Measurements from ENCODE around the gene OS9. TPM values are rescaled to one million over a fixed set of nuclear protein-coding genes. Genes with fewer than 3 reads are reported as not detected.
A peak's percentile ranks its signal among the peaks of the same experiment; 100 is the strongest.

The OS9 gene
- total RNA-seq, 8 experiments from 2014 or later = 94.0 to 297 (median 134) TPM

DNA sequence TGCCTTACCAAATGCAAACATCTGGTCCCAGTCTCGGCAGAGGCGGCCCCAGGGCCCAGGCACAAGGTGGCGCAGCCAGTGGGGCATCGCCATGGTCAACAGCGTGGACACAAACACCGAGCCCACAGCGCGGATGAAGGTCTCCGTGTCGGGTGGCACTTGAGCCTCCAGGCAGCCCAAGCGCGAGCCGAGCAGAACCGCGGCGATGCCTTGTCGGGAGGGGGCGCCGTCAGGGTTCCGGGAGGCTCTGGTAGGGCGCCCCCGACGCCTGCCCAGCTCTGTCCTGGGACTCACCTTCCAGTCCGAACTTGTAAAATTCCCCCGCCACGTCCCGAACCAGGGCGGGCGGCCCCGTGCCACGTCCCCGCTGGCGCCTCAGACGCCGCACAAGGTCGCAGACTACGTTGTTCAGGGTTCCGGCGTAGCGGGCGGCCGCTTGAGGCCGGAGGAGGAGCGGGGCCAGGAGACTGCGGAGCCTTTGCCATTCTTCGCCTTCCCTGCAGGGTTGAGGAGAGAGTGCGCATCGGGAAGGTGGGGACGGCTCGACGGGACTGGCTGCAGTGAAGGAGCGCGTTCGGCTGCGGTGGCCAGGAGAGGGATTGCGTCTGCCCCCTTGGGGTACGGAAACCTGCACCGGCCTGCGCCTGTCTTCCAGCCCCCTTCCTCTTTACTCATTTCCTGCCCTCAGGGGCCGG, 71.2 kb downstream of the OS9 start:
- in situ Hi-C loops (cut with MboI; ENCODE audit: low pct_unique_long_range_greater_than_20kb in 2 of 9, low sequenced_read_pairs in 9 of 9, unreplicated experiment in 9 of 9) = no loop called here
- Histone ChIP-seq H3K4me3 (peak overlapping the region in 3 of 5 donors; percentile 6 to 30 (median 14)), H3K27ac (no peak overlapping the region), H3K4me1 (replicated peaks in 1 of 2) (peaks cover 6 to 14% of the 10 kb centered on the region in 2 donors)
- 0 to 20% (median 5%) methylated on average over 1 to 30 of the region's 60 CpGs; no CpG with 5 or more reads in 1 of the 10 experiments for WGBS, 10 experiments
- peak; percentile 47 to 75 (median 66) for ATAC-seq (replicated peaks in 6 of 8)

DNA sequence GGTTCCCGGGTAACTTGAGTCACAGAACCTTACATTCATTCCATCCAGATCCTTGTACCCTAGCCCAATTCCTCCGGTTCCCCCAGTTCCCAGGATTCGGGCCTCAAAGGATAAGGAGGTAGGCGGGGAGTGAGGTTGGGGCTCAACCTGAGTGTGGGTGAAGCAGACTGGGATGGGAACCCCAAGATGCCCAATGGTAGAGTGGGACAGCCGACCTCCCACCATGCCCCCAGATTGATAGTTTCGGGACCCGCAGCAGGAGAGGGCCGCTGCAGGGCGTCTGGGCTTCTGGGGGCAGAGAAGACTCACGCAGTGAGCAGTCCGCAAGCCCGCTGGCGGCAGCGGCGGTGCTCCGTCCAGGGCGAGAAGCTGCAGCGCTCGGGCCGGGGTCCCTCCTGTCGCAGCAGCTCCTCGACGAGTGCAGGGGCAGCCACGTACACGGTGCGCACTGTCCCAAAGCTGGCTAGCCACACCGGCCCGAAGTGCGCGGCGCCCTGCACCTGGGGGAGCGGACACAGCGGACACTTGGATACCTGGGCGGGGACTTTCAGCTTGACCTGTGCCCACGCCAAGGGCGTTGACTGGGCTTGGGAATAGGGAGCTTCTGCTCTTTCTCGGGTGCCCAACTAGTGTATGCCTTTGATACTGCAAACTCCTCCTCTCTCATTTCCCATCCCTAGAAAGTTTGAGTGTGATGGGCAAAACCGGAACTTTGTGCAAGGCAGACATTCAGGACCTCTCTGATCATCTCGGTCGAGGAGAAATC, 71.9 kb downstream of the OS9 start:
- in situ Hi-C loops (cut with MboI; ENCODE audit: low pct_unique_long_range_greater_than_20kb in 2 of 9, low sequenced_read_pairs in 9 of 9, unreplicated experiment in 9 of 9) = no loop called here
- peak; percentile 3 to 39 (median 24) for ATAC-seq (replicated peaks in 6 of 8)
- no peak overlapping the region for H3K27ac ChIP-seq
- peaks cover 7 to 15% of the 10 kb centered on the region in 2 donors for H3K4me1 ChIP-seq (replicated peaks in 1 of 2)
- H3K4me3 ChIP-seq = peak overlapping the region in 2 of 5 donors; percentile 6 to 30
- WGBS, 10 experiments = 0 to 20% (median 8%) methylated on average over 1 to 9 of the region's 40 CpGs; no CpG with 5 or more reads in 2 of the 10 experiments

DNA sequence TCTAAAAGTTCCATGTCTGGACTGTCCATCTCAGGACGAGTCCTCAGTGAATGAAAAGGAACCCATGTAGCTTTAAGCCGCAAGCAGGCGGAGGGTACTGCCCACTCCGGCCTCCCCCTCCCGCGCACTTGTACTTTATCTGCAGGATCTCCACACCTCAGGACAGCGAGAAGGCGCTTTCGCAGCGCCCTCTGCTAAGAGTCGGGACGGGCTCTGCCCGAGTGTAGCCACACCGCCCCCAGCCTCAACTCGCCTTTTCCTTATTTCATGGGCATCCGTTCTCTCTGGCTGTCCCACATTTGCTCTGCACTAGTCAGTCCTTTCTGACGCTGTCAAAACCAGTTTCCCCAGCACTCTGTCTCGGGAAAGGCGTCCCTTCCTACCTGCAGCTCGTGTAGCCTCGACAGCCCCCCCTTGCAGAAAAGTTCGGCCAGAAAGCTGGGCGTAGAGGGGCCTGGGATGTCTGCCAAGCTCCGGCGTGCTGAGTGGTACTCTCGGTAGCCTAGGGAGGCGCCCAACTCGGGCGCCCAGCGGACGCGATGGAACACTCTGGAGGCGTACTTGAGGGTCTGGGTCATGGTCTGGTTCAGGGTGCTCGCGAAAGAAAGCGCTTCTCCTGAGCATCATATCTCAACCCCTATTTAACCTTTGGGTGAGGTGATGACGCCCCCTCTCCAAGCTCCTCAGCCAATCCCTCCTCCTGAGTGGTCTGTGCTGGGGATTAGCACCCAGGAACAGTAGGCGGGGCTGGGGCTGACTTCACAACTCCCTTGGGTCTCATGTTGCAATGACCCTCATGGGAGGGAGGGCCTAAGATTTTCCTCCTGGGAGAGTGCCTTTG, 72.8 kb downstream of the OS9 start, which contains the start of gene CYP27B1:
TSS of gene CYP27B1 (minus strand) at position 615 of the 841 bp plus-strand sequence. CDS start at position 578, 37 bp downstream.
- Histone ChIP-seq H3K4me1 (replicated peaks in 1 of 2) (peaks cover 13 to 20% of the 10 kb centered on the region in 2 donors), H3K4me3 (peak within 1 kb of the TSS in 2 of 5 donors; percentile 15 to 30), H3K27ac (no peak within 1 kb of the TSS)
- in situ Hi-C loops (cut with MboI; ENCODE audit: low pct_unique_long_range_greater_than_20kb in 2 of 9, low sequenced_read_pairs in 9 of 9, unreplicated experiment in 9 of 9) = no loop called here
- ATAC-seq (replicated peaks in 6 of 8) = peak; percentile 3 to 57 (median 50)
- WGBS, 10 experiments = 0 to 20% (median 4%) methylated on average over 1 to 20 of the region's 38 CpGs; no CpG with 5 or more reads in 2 of the 10 experiments

DNA sequence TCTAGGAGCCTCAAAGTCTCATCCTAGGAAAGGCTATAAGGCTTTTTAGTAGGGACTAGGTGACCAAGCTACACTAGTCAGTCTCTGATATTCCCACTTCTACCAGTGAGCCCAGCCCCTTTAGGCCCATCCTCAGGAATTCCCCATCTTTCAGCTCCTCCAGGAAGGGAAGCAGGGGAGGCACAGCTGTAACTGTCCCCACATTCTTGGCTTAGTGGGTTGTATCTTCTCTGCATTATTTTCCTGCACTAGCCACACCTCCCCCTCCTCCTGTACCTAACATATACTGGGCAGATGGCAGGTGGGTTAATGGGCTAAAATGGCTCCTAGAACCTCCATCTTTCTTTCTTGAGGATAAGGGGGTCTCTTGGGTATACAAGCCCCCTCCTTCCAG, 73.4 kb downstream of the OS9 start:
- in situ Hi-C loops (cut with MboI; ENCODE audit: low pct_unique_long_range_greater_than_20kb in 2 of 9, low sequenced_read_pairs in 9 of 9, unreplicated experiment in 9 of 9) = no loop called here
- no peak overlapping the region for H3K4me3 ChIP-seq
- no peak for ATAC-seq (replicated peaks in 6 of 8)
- peaks cover 13 to 20% of the 10 kb centered on the region in 2 donors for H3K4me1 ChIP-seq (replicated peaks in 1 of 2)
- H3K27ac ChIP-seq = no peak overlapping the region

DNA sequence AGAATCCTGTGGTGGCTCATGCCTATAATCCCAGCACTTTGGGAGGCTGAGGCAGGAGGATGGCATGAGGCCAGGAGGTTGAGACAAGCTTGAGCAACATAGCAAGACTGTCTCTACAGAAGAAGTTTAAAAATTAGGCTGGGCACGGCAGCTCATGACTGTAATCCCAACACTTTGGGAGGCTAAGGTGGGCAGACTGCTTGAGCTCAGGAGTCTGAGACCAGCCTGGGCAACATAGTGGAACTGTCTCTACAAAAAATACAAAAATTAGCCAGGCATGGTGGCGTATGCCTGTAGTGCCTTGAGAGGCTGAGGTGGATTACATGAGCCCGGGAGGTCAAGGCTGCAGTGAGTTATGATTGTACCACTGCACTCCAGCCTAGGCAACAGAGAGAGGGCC, 73.9 kb downstream of the OS9 start:
- no peak for ATAC-seq (replicated peaks in 6 of 8)
- in situ Hi-C loops (cut with MboI; ENCODE audit: low pct_unique_long_range_greater_than_20kb in 2 of 9, low sequenced_read_pairs in 9 of 9, unreplicated experiment in 9 of 9) = no loop called here
- Histone ChIP-seq H3K4me3 (no peak overlapping the region), H3K4me1 (replicated peaks in 1 of 2) (peaks cover 13 to 20% of the 10 kb centered on the region in 2 donors), H3K27ac (no peak overlapping the region)
- WGBS, 10 experiments = 53 to 100% (median 93%) methylated on average over 1 to 3 of the region's 3 CpGs; no CpG with 5 or more reads in 2 of the 10 experiments

DNA sequence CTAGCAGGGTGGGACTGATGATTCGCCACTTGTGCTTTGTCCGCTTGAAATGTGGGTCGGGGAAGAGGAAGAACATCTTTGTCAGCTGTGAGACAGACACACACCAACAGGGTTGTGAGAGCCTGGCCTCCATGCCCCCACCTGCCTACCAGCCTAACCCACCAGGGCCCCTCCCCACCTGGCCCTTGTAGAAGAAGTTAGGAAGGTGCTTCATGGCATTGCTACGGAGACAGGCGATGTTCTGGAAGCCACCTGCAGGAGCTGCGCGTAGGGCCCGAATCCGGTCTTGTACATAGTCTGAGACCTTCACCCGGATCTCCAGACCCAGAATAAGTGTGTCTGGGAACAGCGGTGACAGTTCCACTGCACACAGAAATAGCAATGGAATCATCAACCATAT, 75.7 kb downstream of the OS9 start:
- H3K4me3 ChIP-seq = no peak overlapping the region
- in situ Hi-C loops (cut with MboI; ENCODE audit: low pct_unique_long_range_greater_than_20kb in 2 of 9, low sequenced_read_pairs in 9 of 9, unreplicated experiment in 9 of 9) = no loop called here
- no peak overlapping the region for H3K27ac ChIP-seq
- H3K4me1 ChIP-seq (replicated peaks in 1 of 2) = peaks cover 19 to 24% of the 10 kb centered on the region in 2 donors
- no peak for ATAC-seq (replicated peaks in 6 of 8)
- 96 to 100% (median 100%) methylated on average over 1 to 6 of the region's 11 CpGs; no CpG with 5 or more reads in 1 of the 10 experiments for WGBS, 10 experiments

DNA sequence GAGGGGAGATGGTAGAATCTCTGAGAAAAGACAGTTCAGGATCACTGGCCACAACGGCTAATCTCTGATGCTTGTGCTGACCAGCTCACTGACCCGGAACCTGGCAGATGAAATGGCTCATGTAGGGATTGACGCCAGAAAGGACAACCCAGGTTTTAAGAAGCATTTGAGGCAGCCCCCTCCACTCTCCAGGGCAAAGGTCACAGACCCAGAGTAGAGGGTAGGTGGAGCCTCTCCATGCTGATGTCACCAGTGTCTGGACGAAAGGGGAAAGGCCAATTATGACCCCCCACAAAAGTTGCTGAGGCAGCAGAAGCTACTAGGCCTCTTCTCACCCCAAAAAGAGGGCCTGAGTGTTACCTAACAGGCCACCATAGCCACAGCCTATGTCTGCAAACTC, 76.8 kb downstream of the OS9 start:
- Histone ChIP-seq H3K4me1 (replicated peaks in 1 of 2) (peaks cover 19% of the 10 kb centered on the region in 2 donors), H3K27ac (peak overlapping the region; percentile 97 to 98), H3K4me3 (peak overlapping the region in 1 of 5 donors; percentile 78)
- no peak for ATAC-seq (replicated peaks in 6 of 8)
- in situ Hi-C loops (cut with MboI; ENCODE audit: low pct_unique_long_range_greater_than_20kb in 2 of 9, low sequenced_read_pairs in 9 of 9, unreplicated experiment in 9 of 9) = no loop called here
- 40 to 100% (median 100%) methylated on average over 1 to 2 of the region's 4 CpGs; no CpG with 5 or more reads in 5 of the 10 experiments for WGBS, 10 experiments

Other genes starting within 250 kb of the OS9 start
- gene INHBE, start 238.8 kb upstream of the OS9 start, total RNA-seq = 10 to 100 TPM in 2 of 8 experiments, 1 to 10 TPM in 3, under 1 TPM in 3; 0.41 to 19.9 (median 2.6) TPM
- gene GLI1, start 234.3 kb upstream of the OS9 start, total RNA-seq = 1 to 10 TPM in 7 of 8 experiments, under 1 TPM in 1; 0.66 to 8.3 (median 3.2) TPM
- 1 to 10 TPM in 5 of 8 experiments, under 1 TPM in 3; 0.45 to 6.2 (median 2.0) TPM for gene ARHGAP9, start 214.3 kb upstream of the OS9 start, total RNA-seq
- 100 to 1,000 TPM; 133 to 437 (median 224) TPM for gene MARS1, start 206.1 kb upstream of the OS9 start, total RNA-seq
- 100 to 1,000 TPM in 5 of 8 experiments, 10 to 100 TPM in 3; 31.9 to 244 (median 136) TPM for gene DDIT3, start 173.6 kb upstream of the OS9 start, total RNA-seq
- gene MBD6, start 171.3 kb upstream of the OS9 start, total RNA-seq = 10 to 100 TPM in 4 of 8 experiments, 1 to 10 TPM in 4; 5.5 to 37.5 (median 9.7) TPM
- gene DCTN2, start 146.9 kb upstream of the OS9 start, total RNA-seq = 100 to 1,000 TPM; 104 to 184 (median 161) TPM
- 100 to 1,000 TPM in 1 of 8 experiments, 10 to 100 TPM in 4, 1 to 10 TPM in 2, under 1 TPM in 1; 0.91 to 111 (median 60.5) TPM for gene KIF5A, start 144.1 kb upstream of the OS9 start, total RNA-seq
- 10 to 100 TPM; 12.5 to 29.4 (median 21.4) TPM for gene PIP4K2C, start 102.9 kb upstream of the OS9 start, total RNA-seq
- gene DTX3, start 89.3 kb upstream of the OS9 start, total RNA-seq = 10 to 100 TPM in 7 of 8 experiments, 1 to 10 TPM in 1; 2.8 to 79.9 (median 62.7) TPM
- gene ARHGEF25, start 82.7 kb upstream of the OS9 start, total RNA-seq = 10 to 100 TPM; 16.1 to 28.5 (median 17.9) TPM
- gene B4GALNT1, start 60.9 kb upstream of the OS9 start, total RNA-seq = 10 to 100 TPM in 5 of 8 experiments, 1 to 10 TPM in 1, under 1 TPM in 2; 0.61 to 34.3 (median 19.4) TPM
- gene AGAP2, start 44.6 kb downstream of the OS9 start, total RNA-seq = 10 to 100 TPM in 4 of 8 experiments, 1 to 10 TPM in 2, under 1 TPM in 2; 0.31 to 13.8 (median 8.8) TPM
- gene TSPAN31, start 50.9 kb downstream of the OS9 start, total RNA-seq = 10 to 100 TPM; 19.8 to 38.6 (median 24.4) TPM
- gene CDK4, start 58.2 kb downstream of the OS9 start, total RNA-seq = 100 to 1,000 TPM in 4 of 8 experiments, 10 to 100 TPM in 4; 43.4 to 146 (median 95.5) TPM
- 10 to 100 TPM in 7 of 8 experiments, 1 to 10 TPM in 1; 1.7 to 23.0 (median 17.0) TPM for gene MARCHF9, start 61.0 kb downstream of the OS9 start, total RNA-seq
- 1 to 10 TPM in 5 of 8 experiments, under 1 TPM in 3; 0.76 to 3.5 (median 1.6) TPM for gene CYP27B1, start 72.9 kb downstream of the OS9 start, total RNA-seq
- gene METTL1, start 78.0 kb downstream of the OS9 start, total RNA-seq = 10 to 100 TPM in 7 of 8 experiments, 1 to 10 TPM in 1; 8.6 to 33.2 (median 15.8) TPM
- 10 to 100 TPM in 3 of 8 experiments, 1 to 10 TPM in 5; 1.5 to 15.0 (median 6.6) TPM for gene EEF1AKMT3, start 78.5 kb downstream of the OS9 start, total RNA-seq
- 10 to 100 TPM; 15.2 to 39.7 (median 24.3) TPM for gene TSFM, start 88.7 kb downstream of the OS9 start, total RNA-seq
- 10 to 100 TPM in 1 of 8 experiments, 1 to 10 TPM in 7; 2.2 to 15.2 (median 4.5) TPM for gene AVIL, start 124.6 kb downstream of the OS9 start, total RNA-seq
- gene CTDSP2, start 152.6 kb downstream of the OS9 start, total RNA-seq = 10 to 100 TPM; 22.2 to 85.0 (median 36.1) TPM
- 10 to 100 TPM in 1 of 8 experiments, 1 to 10 TPM in 7; 3.4 to 17.2 (median 6.2) TPM for gene ATP23, start 247.4 kb downstream of the OS9 start, total RNA-seq